Muscle layer of duodenum (tissue), 2 donors: ENCODE results near the gene NBAS.

Source experiments
- H3K27ac ChIP-seq: one replicate; pipeline ENCODE4 v1.7.0; 2013; ENCODE audit warnings: mild to moderate bottlenecking, low read length
- H3K27me3 ChIP-seq: one replicate; pipeline ENCODE4 v1.7.0; 2013; ENCODE audit warnings: low read depth, mild to moderate bottlenecking, control low read depth, low read length
- H3K36me3 ChIP-seq, 2 donors: one replicate each; pipeline ENCODE4 v1.7.0; 2013; ENCODE audit warnings: low read length in 2 of 2, control low read depth in 1 of 2, mild to moderate bottlenecking in 1 of 2; ENCODE audit not compliant: insufficient read depth in 2 of 2, control insufficient read depth in 1 of 2
- H3K4me1 ChIP-seq, 2 donors: one replicate each; pipeline ENCODE4 v1.7.0; 2013; ENCODE audit warnings: low read length in 2 of 2, mild to moderate bottlenecking in 2 of 2, control low read depth in 1 of 2, moderate library complexity in 1 of 2; ENCODE audit not compliant: insufficient read depth in 2 of 2, control insufficient read depth in 1 of 2
- H3K4me3 ChIP-seq, 2 donors: one replicate each; pipeline ENCODE4 v1.7.0; 2013; ENCODE audit warnings: low read length in 2 of 2, low read depth in 1 of 2, mild to moderate bottlenecking in 1 of 2
- H3K9me3 ChIP-seq, 2 donors: one replicate each; pipeline ENCODE4 v1.7.0; 2013; ENCODE audit warnings: low read length in 2 of 2, control low read depth in 1 of 2, mild to moderate bottlenecking in 1 of 2; ENCODE audit not compliant: control insufficient read depth in 1 of 2
- donor health status: healthy.

Gene NBAS

DNA sequence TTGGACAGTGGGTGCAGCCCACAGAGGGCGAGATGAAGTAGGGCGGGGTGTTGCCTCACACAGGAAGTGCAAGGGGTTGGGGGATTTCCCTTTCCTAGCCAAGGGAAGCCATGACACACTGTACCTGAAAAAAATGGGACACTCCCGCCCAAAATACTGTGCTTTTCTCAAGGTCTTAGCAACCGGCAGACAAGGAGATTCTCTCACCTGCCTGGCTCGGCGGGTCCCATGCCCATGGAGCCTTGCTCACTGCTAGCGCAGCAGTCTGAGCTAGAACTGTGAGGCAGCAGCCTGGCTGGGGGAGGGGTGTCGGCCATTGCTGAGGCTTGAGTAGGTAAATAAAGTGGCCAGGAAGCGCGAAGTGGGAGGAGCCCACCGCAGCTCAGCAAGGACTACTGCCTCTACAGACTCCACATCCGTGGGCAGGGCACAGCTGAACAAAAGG lies 244.7 kb downstream of the NBAS start:
- Histone ChIP-seq H3K27ac (no peak overlapping the region), H3K4me3 (no peak overlapping the region), H3K4me1 (no peaks in the 10 kb centered on the region), H3K36me3 (no peaks in the 10 kb centered on the region), H3K27me3 (no peaks in the 10 kb centered on the region), H3K9me3 (no peaks in the 10 kb centered on the region)

DNA sequence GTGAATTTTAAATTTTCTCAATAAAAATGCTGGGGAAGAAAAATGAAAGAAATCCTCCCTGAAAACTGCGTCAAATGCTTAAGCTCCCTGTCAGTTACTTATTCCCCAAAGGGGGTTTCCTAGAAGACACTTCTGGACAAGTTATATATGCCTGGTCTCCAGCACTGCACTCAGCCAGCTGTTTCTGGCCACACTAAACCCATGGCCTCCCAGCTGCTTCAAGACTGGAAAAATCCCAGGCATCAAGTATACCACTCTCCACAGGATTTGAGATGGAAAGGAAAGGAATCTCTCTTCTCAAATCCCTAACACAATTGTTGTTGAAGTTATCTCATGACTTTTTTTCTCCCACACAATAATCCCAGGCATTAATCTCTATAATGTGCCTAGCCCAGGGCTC lies 245.7 kb downstream of the NBAS start:
- no peak overlapping the region for H3K27ac ChIP-seq
- H3K4me3 ChIP-seq = no peak overlapping the region
- H3K4me1 ChIP-seq = no peaks in the 10 kb centered on the region
- no peaks in the 10 kb centered on the region for H3K36me3 ChIP-seq
- no peaks in the 10 kb centered on the region for H3K9me3 ChIP-seq
- H3K27me3 ChIP-seq = no peaks in the 10 kb centered on the region

DNA sequence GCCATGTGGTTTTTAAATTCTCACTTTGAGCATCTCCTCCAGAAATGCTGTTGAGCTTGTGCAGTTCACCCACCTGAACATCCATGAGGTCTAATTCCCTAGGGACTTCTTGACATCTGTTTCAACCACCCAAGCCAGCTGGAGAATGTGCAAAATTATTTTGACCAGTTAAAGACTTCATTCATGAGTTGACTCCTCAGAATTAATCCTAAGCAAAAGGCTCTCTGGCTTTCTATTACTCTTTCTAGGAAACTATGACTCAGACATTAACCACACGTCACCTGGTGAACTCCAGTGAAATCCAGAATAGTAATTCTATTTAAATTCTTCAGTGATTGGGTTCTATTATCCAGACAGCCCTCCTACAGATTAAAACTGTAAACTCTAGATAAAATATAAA lies 247.5 kb downstream of the NBAS start:
- Histone ChIP-seq H3K27ac (no peak overlapping the region), H3K36me3 (peaks cover 0 to 4% of the 10 kb centered on the region in 2 donors), H3K27me3 (no peaks in the 10 kb centered on the region), H3K4me1 (no peaks in the 10 kb centered on the region), H3K4me3 (no peak overlapping the region), H3K9me3 (no peaks in the 10 kb centered on the region)

DNA sequence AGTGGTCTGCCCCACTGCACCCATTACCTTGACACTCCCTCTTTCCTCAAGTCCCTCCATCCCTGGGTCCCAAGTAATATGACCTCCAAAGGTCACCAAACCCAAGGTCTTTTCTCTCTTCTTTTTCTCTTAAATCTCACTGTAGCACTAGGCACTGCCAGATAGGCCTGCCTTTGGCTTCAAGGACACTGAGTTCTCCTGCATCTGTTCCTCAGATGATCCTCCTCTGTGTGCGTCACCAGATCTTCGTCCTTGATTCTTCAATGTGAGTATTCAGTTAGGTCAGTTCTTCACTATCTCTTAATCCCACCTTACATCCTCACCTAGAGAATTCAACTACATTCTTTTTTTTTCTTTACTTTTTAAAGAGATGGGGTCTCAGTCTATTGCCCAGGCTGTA lies 249.2 kb downstream of the NBAS start:
- no peak overlapping the region for H3K27ac ChIP-seq

DNA sequence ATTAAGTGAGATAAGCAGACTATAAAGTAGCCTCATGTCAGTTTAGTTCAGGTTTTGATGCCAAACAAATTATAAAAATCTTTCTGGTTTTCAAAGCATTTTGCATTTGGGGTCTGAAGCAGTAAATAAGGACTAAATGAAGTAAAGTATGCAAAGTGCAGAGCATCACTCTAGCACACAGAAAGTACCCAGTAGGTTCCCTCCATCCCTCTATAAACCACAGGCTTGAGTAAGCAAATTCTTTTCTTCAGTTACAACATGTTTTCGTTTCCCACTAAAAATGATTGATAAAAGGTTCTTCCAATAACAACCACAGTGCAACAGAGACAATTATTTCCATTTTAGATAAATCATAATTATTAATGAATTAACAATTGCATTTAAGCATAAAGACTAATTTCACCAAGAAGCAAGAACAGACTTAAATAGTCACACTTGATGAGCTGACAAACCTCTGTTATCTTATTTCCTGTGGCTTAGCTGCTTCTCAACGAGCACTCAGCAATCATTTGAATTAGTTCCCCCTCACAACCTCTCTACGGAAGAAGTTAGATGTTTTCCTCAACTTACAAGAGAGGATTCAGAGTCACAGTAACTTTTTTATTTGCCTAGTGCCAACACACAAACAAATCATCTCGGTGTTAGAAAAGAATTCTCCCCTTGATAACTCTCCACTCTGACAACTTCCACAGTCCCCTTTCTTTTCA lies 249.8 kb downstream of the NBAS start:
- Histone ChIP-seq H3K4me3 (no peak overlapping the region), H3K4me1 (no peaks in the 10 kb centered on the region), H3K27ac (no peak overlapping the region), H3K9me3 (no peaks in the 10 kb centered on the region), H3K36me3 (peaks cover 4 to 18% of the 10 kb centered on the region in 2 donors), H3K27me3 (no peaks in the 10 kb centered on the region)

More for the DNA sequence above, 249.2 kb downstream of the NBAS start:
- H3K9me3 ChIP-seq = no peaks in the 10 kb centered on the region
- no peaks in the 10 kb centered on the region for H3K27me3 ChIP-seq
- H3K4me1 ChIP-seq = no peaks in the 10 kb centered on the region
- H3K36me3 ChIP-seq = peaks cover 4 to 14% of the 10 kb centered on the region in 2 donors
- no peak overlapping the region for H3K4me3 ChIP-seq

DNA sequence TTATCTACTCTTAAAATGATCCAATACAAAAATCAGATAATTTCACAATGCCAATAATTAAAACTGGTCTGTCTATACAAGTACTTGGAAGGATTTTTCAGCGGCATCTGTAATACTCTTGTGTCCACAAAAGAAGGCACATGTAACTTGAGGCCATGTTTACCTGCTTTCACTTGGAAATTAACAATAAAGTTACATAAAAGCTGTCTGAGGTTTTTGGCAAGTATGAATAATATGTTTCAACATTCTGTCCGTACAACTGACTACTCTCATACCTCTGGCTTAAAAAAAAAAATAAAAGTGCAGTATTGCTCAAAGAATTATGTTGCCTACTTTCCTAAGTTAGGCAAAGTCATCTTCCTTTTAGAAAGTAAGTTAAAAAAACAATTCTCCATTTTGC lies 253.6 kb downstream of the NBAS start:
- Histone ChIP-seq H3K4me1 (no peaks in the 10 kb centered on the region), H3K4me3 (no peak overlapping the region), H3K9me3 (no peaks in the 10 kb centered on the region), H3K36me3 (peaks cover 4 to 34% of the 10 kb centered on the region in 2 donors), H3K27me3 (no peaks in the 10 kb centered on the region), H3K27ac (no peak overlapping the region)

DNA sequence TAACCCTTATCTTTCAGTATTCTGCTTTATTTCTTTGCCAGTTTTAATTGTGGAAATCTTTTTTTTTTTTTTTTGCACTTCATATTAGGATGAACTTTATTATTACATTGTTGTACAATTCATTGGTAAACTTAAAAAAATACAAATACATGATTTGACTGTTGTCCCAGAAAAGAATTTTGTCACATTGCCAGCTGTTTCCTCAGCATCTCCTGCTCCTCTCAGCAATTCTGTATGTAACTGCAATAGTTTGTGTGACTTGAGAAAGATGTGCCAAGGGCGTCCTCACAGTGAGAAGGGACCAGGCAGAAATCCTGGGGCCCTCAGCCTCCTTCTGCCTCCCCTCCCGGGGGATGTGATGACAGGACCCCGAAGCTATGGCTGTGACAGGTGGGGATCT lies 254.4 kb downstream of the NBAS start:
- Histone ChIP-seq H3K4me3 (no peak overlapping the region), H3K9me3 (no peaks in the 10 kb centered on the region), H3K27ac (no peak overlapping the region), H3K36me3 (peaks cover 10 to 38% of the 10 kb centered on the region in 2 donors), H3K27me3 (no peaks in the 10 kb centered on the region), H3K4me1 (no peaks in the 10 kb centered on the region)

DNA sequence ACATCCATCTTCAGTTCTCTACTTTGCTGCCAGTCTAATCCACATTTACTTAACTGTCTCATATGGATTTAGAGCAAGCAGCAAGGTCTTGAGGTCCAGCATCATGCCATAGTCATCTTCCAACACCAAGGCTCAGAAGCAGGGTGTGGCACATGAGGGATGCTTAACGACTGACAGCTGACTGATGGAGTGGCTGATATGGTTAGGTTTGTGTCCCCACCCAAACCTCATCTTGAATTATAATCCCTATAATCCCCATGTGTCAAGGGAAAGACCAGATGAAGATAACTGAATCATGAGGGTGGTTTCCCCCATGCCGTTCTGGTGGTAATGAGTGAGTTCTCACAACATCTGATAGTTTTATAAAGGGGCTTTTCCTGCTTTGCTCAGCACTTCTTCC lies 257.3 kb downstream of the NBAS start:
- no peaks in the 10 kb centered on the region for H3K4me1 ChIP-seq
- peaks cover 5 to 38% of the 10 kb centered on the region in 2 donors for H3K36me3 ChIP-seq
- no peaks in the 10 kb centered on the region for H3K9me3 ChIP-seq
- no peak overlapping the region for H3K4me3 ChIP-seq
- H3K27ac ChIP-seq = no peak overlapping the region
- H3K27me3 ChIP-seq = no peaks in the 10 kb centered on the region

DNA sequence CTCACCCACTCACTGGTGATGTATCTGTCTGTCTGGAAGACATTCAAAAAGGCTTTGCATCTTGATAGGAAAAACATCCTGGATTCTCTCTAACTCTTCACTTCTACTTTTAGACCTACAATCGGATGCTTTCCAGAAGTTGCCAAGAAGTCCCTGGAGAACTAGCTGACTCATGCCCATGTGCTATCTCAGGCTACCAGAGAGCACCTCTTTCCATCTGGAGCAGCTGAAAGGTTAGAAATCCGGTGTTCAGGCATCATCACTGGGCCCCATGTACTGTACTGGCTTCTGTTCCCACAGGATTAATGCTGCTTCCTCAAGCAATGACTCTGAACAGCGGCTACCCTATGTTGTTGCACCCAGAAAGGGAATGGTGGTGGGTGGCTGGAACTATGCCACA lies 259.0 kb downstream of the NBAS start:
- Histone ChIP-seq H3K4me3 (no peak overlapping the region), H3K36me3 (peaks cover 5 to 29% of the 10 kb centered on the region in 2 donors), H3K27ac (no peak overlapping the region), H3K27me3 (no peaks in the 10 kb centered on the region), H3K4me1 (no peaks in the 10 kb centered on the region), H3K9me3 (no peaks in the 10 kb centered on the region)

DNA sequence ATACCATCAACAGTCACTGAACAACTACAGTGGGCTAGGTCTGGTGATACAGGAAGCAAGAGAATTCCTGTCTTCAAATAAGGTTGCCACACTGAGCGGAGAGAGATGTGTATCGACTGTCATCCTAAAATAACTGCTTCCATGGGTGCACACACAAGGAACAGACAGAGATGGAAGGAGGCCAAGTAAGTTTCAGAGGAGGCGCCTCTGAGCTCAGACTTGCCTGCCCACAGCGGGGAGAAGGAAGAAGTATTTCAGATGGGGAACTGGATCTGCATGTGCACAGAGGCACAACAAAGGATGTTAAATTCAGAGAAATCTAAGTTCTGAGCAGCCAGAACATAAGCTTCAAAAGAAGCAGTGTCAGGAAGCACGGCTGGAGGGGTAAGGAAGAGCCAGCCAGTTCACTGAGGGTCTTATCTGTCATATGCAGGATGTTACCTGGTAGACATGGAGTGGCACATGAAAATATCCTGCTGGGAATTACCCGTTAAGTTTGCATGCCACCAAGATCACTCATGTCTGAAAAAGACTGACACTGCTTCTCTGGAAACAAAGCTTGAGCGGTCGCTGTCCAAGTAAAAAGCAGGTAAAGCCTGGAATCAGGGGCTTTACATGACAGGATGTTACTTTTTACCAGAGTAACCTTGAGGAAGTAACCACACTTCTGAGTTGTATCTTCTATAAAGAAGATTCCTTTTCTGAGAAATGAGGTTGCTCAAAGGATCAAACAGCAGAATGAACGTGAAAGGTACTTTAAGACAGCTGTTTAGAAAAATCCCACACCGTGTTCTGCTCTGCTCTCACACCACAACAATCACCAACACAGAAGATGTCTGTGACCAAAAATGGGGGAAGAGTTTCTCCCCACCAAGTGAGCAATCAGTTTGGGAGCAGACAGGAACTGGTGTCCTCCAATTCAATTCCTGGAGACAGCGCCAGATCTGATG lies 260.2 kb downstream of the NBAS start:
- no peaks in the 10 kb centered on the region for H3K27me3 ChIP-seq
- no peak overlapping the region for H3K27ac ChIP-seq
- H3K9me3 ChIP-seq = no peaks in the 10 kb centered on the region
- H3K36me3 ChIP-seq = peaks cover 5 to 26% of the 10 kb centered on the region in 2 donors
- H3K4me3 ChIP-seq = no peak overlapping the region
- H3K4me1 ChIP-seq = no peaks in the 10 kb centered on the region

DNA sequence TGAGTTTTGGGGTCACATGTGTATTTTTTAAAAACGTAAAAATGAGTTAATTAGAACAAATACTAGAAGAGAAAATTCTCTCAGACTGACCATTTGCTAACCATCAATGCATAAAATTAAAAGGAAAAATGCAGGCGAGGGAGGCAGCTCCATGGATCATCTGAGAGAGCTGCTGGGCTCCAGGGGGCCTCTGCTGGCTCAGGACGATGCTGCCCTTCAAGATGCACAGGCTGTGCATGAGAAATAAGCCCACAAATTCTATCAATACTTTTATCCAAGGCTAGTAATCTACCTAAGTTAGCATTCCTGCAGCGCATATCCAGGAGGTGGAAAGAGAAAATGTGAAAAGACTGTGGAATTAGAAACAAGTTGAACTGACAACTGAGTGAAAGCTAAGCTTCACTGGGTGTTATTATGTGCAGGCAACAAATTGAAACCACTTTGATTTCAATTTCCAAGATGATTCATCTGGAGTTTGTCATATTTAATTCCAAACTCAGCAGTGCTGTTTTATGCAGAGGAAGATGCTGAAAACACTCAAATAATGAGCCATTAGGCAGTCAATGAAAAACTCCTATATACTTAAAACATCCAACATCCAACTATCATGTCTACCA lies 261.1 kb downstream of the NBAS start:
- H3K27me3 ChIP-seq = no peaks in the 10 kb centered on the region
- no peak overlapping the region for H3K4me3 ChIP-seq
- no peaks in the 10 kb centered on the region for H3K4me1 ChIP-seq
- no peaks in the 10 kb centered on the region for H3K9me3 ChIP-seq
- no peak overlapping the region for H3K27ac ChIP-seq
- H3K36me3 ChIP-seq = peaks cover 5 to 17% of the 10 kb centered on the region in 2 donors
